H1 (cell line): ENCODE data around the gene FH. TPM values are rescaled to one million over a fixed set of nuclear protein-coding genes. Genes with fewer than 3 reads are reported as not detected.

ENCODE experiments used
- CTBP2 ChIP-seq: IDR thresholded peaks from 2 replicates; pipeline ENCODE4 v1.7.0; 2011; ENCODE audit warnings: borderline replicate concordance, mild to moderate bottlenecking, moderate library complexity, mixed read lengths, low read length; ENCODE audit not compliant: insufficient read depth, insufficient read length
- GTF2F1 ChIP-seq: IDR thresholded peaks from 2 replicates; pipeline ENCODE4 v1.6.1; 2012; ENCODE audit warnings: low read depth, low read length, improper control_type of control experiment, borderline replicate concordance
- MAFK ChIP-seq: IDR thresholded peaks from 2 replicates; pipeline ENCODE4 v1.6.1; 2012; ENCODE audit warnings: low read depth, mild to moderate bottlenecking, improper control_type of control experiment, low read length
- RXRA ChIP-seq: IDR thresholded peaks from 2 replicates; pipeline ENCODE4 v1.6.1; 2011; ENCODE audit warnings: low read depth, mild to moderate bottlenecking, low read length, moderate library complexity; ENCODE audit not compliant: insufficient read depth
- TCF12 ChIP-seq: IDR thresholded peaks from 2 replicates; pipeline ENCODE4 v1.6.1; 2011; ENCODE audit warnings: low read depth, mild to moderate bottlenecking, low read length
- ZNF274 ChIP-seq: IDR thresholded peaks from 2 replicates; pipeline ENCODE4 v1.7.0; 2012; ENCODE audit warnings: low read length, borderline replicate concordance; ENCODE audit errors: extremely low read depth
- polyA plus RNA-seq, 7 experiments: library from polyadenylated mRNA; depleted of rRNA in 3 of 7; stranded (reverse) in 5 of 7; unstranded in 2 of 7; fragments of >200 nt in 5 of 7; fragments of 200-250 nt in 2 of 7; gene quantifications; 1 replicate in 5 of 7; 2 replicates in 1 of 7; 4 replicates in 1 of 7; pipeline versions ENCODE4 v1.2.1 to v1.2.3, GENCODE V29; 2011 to 2013; ENCODE audit warnings: missing spikeins in 2 of 7, mixed read lengths in 2 of 7
- total RNA-seq: library from RNA; stranded (reverse); fragmentation: NEBNext Ultra II Directional; extraction: Animal tissue kit (Norgen Biotek cat#: 25700); gene quantifications from 2 replicates; pipeline ENCODE4 v1.2.1, GENCODE V29; 2021

The FH gene
- total and polyA plus RNA-seq, 2 of the 8 experiments (the other 6 are each of a cell fraction or from before 2014, with no cell fraction given): 45.0 to 81.9 TPM

GRCh38 chr1:241560849-241561187 is 41.3 kb upstream of the FH start (continued):
- TF ChIP-seq MAFK: no peak
- no peak for TF ChIP-seq TCF12
- no peak for TF ChIP-seq RXRA
- TF ChIP-seq CTBP2: no peak
- TF ChIP-seq GTF2F1: no peak
- no peak for TF ChIP-seq ZNF274
- TF ChIP-seq, all 59 proteins: peak for 0
